IgD-negative memory B cell (primary cell): ENCODE results near the gene CA6. TPM values are rescaled to one million over a fixed set of nuclear protein-coding genes. Genes with fewer than 3 reads are reported as not detected.
"Not testable (repeated sequence)": the region's sequence is repeated elsewhere in the genome, so short reads cannot be mapped to it uniquely, and the experiment has no call there.

Experiments
- H3K27ac Mint-ChIP-seq, 3 donors: one replicate each; pipeline ENCODE4 v1.8.0; 2020 to 2022; ENCODE audit warnings: mild to moderate bottlenecking in 3 of 3, mixed read lengths in 3 of 3, moderate library complexity in 1 of 3
- H3K27me3 Mint-ChIP-seq: one replicate; pipeline ENCODE4 v1.8.0; 2021; ENCODE audit warnings: mixed read lengths
- H3K36me3 Mint-ChIP-seq: one replicate; pipeline ENCODE4 v1.8.0; 2020; ENCODE audit warnings: mild to moderate bottlenecking, mixed read lengths
- H3K4me1 Mint-ChIP-seq, 3 donors: one replicate each; pipeline ENCODE4 v1.8.0; 2020 to 2022; ENCODE audit warnings: mixed read lengths in 3 of 3, mild to moderate bottlenecking in 1 of 3
- H3K4me3 Mint-ChIP-seq, 4 donors: one replicate each; pipeline ENCODE4 v1.8.0; 2020 to 2022; ENCODE audit warnings: mild to moderate bottlenecking in 4 of 4, mixed read lengths in 4 of 4, moderate library complexity in 3 of 4
- H3K9me3 Mint-ChIP-seq, 3 donors: one replicate each; pipeline ENCODE4 v1.8.0; 2020 to 2021; ENCODE audit warnings: mixed read lengths in 3 of 3, mild to moderate bottlenecking in 1 of 3
- polyA plus RNA-seq: library from polyadenylated mRNA; unstranded; fragments of 300-500 nt; fragmentation: Illumina TruSeq; gene quantifications from one replicate; pipeline ENCODE4 v1.2.3, GENCODE V29; 2021

The CA6 gene
- polyA plus RNA-seq, 1 donor from 2014 or later, result not detected

DNA sequence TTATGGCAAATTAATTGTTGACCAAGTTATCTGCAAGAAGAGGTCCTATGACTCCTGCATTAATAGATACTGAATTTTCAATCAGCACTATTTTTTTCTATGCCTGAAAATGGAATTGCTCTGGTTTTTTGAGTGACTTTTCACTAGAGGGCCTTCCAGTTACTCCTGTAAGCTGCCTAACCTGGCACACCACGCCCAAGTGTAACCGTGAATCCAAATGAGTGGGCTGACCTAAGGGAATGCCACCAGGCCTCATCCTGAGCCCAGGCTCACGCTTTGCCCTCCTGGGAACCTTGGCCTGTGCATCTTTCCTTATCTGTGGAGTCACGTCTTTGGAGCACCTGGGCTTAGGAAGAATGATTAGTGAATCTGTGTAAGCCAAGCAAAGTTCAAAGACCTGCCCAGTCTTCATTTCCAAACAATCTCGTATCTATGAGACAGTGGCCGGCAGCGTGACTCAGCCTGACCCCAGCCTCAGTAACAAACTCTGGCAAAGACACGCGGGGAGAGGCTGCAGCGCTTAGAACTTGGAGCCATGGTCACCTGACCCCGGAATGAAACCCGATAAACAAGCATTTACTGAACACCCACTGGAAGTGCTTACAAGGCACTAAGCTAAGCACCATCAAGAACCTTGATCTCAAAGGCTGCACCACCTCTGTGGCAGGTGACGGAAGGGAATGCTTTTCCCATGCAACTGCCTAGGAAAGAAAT lies 48.5 kb downstream of the CA6 start:
- not testable (repeated sequence) for H3K27me3 Mint-ChIP-seq, H3K27ac Mint-ChIP-seq, H3K9me3 Mint-ChIP-seq, H3K36me3 Mint-ChIP-seq, H3K4me3 Mint-ChIP-seq, H3K4me1 Mint-ChIP-seq

DNA sequence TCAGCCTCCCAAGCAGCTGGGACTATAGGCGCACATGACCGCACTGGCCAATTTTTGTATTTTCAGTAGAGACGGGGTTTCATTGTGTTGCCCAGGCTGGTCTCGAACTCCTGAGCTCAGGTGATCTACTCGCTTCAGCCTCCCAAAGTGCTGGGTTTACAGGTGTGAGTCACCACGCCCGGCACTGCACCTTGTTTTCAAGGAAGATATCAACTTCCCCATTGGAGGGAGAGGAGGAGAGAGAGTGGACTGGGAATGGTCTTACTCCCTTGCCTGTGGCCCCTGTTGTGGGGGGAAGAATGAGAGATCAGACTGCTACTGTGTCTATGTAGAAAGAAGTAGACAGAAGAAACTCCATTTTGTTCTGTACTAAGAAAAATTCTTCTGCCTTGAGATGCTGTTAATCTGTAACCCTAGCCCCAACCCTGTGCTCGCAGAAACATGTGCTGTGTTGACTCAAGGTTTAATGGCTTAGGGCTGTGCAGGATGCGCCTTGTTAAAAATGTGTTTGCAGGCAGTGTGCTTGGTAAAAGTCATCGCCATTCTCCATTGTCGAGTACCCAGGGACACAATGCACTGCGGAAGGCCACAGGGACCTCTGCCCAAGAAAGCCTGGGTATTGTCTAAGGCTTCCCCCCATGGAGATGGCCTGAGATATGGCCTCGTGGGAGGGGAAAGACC lies 56.0 kb downstream of the CA6 start:
- H3K4me1 Mint-ChIP-seq, H3K4me3 Mint-ChIP-seq, H3K9me3 Mint-ChIP-seq, H3K36me3 Mint-ChIP-seq, H3K27me3 Mint-ChIP-seq, H3K27ac Mint-ChIP-seq: not testable (repeated sequence)

DNA sequence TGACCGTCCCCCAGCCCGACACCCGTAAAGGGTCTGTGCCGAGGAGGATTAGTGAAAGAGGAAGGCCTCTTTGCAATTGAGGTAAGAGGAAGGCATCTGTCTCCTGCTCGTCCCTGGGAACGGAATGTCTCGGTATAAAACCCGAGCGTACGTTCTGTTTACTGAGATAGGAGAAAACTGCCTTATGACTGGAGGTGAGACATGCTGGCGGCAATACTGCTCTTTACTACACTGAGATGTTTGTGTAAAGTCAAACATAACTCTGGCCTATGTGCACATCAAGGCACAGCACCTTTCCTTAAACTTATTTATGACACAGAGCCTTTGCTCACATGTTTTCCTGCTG lies 56.5 kb downstream of the CA6 start:
- not testable (repeated sequence) for H3K4me1 Mint-ChIP-seq, H3K9me3 Mint-ChIP-seq, H3K27ac Mint-ChIP-seq, H3K4me3 Mint-ChIP-seq, H3K36me3 Mint-ChIP-seq
- H3K27me3 Mint-ChIP-seq, result peaks cover 10% of the 10 kb centered on the region

DNA sequence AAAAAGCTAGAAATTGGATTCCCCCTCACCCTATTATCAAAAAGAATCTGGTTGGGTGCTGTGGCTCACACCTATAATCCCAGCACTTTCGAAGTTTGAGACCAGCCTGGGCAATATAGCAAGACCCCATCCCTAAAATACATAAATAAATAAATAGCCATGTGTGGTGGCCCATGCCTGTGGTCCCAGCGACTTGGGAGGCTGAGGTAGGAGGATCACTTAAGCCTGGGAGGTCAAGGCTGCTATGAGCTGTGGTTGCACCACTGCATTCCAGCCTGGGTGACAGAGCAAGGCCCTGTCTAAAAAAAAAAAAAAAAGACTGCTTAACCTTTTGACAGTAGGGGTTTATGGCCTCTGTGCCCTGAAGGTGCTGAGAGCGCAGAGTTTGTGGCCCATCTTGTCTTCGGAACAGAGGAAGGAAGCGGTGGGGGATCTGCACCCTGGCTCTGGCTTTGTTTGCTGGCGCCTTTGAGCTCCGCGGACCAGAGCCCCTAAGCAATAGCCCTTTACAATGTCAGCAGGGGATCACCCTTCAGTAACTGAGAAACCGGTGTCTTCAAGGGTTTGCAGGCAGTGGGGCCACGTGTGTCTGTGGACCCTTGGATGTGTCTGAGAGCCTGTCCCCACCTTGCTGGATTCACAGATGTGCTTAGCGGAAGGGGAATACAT lies 58.5 kb downstream of the CA6 start:
- Mint-ChIP-seq H3K4me1 (peaks cover 14 to 19% (median 17%) of the 10 kb centered on the region in 3 donors), H3K9me3 (no peaks in the 10 kb centered on the region), H3K27me3 (peaks cover 19% of the 10 kb centered on the region), H3K27ac (no peak overlapping the region), H3K4me3 (no peak overlapping the region), H3K36me3 (peaks cover 2% of the 10 kb centered on the region)

DNA sequence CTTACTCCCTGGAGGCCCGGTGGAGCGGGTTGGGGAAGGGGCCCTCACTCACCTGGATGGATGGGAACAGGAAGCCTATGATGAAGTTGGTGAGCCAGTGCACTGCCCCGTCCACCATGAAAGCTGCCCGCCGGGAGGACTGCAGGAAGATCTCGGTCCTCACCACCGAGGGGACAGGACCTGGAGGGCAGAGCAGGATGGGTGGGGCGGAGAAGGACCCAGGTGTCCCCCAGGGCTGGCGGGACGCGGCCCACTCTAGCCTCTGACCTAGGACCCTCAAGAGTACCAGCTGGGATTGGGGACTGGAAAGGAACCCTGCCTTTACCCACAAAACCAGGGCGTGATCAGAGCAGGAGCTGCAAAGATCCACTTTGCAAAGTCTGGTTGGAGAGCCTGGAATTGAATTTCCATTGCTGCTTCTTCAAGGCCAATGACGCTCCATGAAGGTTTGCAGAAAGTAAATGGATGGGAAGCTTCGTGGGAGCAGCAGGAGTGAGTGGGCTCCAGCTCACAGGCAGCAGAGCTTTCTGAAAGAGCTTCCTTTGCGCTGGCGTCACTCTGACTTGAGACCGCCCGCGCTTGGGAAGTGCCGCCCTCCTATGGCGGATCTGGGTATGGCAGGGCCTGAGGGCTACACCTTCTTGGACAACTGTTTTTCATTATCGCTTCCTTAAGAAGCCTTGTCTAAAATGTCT lies 59.2 kb downstream of the CA6 start:
- Mint-ChIP-seq H3K36me3 (peaks cover 2% of the 10 kb centered on the region), H3K27ac (no peak overlapping the region), H3K4me3 (peak overlapping the region in 2 of 4 donors; percentile 12 to 74), H3K27me3 (peaks cover 19% of the 10 kb centered on the region), H3K9me3 (no peaks in the 10 kb centered on the region), H3K4me1 (peaks cover 19 to 26% (median 22%) of the 10 kb centered on the region in 3 donors)

DNA sequence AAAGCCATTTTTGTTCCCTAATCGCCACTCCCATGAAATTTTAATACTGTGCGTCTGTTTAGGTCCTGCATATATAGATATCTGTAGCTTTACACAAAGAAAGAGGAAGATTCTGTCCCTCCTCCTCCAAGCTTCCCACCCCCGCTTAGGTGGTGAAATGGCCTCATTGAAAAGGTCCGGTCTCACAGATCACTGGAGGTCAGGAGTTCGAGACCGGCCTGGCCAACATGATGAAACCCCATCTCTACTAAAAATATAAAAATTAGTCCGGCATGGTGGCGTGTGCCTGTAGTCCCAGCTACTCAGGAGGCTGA lies 59.7 kb downstream of the CA6 start:
- H3K4me3 Mint-ChIP-seq, result peak overlapping the region in 1 of 4 donors; percentile 74
- H3K36me3 Mint-ChIP-seq, result peaks cover 2% of the 10 kb centered on the region
- no peak overlapping the region for H3K27ac Mint-ChIP-seq

DNA sequence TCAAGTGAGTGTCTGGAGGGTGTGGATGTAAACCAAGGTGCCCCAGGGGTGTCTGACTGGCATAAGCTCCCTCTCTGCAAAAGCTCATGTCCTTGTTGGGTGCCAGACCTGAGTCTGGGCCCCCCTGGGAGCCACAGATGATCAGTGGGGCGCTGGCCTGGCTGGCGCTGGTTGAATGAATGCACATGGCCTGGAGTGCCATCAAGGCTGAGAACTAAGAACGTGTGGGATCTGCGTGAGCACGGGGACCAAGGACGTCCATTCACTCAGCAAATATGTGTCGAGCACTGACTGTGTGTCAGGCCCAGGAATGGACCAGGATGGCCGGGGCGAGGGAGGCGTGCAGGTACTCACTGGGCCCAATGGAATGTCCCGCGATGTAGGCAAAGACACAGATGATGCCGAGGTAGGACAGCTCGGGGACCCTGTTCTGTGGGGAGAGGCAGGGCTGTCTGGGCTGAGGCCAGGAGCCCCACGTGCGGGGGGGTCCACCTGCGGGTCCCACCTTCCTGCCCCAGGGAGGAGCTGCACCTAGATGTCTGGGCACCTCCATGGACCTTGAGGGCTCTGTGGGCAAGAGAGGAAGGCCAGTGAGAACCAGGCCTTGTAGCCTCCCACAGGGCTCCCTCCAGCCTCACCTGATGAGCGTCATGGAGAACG lies 61.4 kb downstream of the CA6 start:
- no peaks in the 10 kb centered on the region for H3K9me3 Mint-ChIP-seq
- H3K4me3 Mint-ChIP-seq, result peak overlapping the region in 1 of 4 donors; percentile 74
- peaks cover 2% of the 10 kb centered on the region for H3K36me3 Mint-ChIP-seq
- no peak overlapping the region for H3K27ac Mint-ChIP-seq
- peaks cover 29 to 36% (median 33%) of the 10 kb centered on the region in 3 donors for H3K4me1 Mint-ChIP-seq
- H3K27me3 Mint-ChIP-seq, result peaks cover 26% of the 10 kb centered on the region

More for the DNA sequence above, 59.7 kb downstream of the CA6 start:
- peaks cover 21 to 26% (median 24%) of the 10 kb centered on the region in 3 donors for H3K4me1 Mint-ChIP-seq
- H3K9me3 Mint-ChIP-seq, result no peaks in the 10 kb centered on the region
- peaks cover 19% of the 10 kb centered on the region for H3K27me3 Mint-ChIP-seq

DNA sequence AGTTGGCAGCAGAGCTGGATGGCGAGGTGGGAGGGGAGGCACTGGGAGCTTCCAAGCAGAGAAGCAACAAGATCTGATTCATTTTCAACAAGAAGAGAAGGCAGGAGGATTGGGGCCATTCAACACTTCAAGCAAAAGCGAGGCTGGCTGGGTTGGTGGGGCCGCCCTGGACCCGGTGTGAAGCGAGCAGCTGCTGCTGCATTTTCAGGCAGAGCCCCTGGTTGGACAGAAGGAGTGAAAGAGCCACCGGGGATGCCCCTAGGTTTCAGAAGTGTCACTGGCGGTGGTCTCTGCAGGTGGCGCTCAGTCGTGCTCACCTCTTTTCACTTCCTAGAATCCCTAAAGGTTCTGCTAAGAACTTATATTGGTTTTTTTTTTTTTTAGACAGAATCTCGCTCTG lies 62.6 kb downstream of the CA6 start:
- Mint-ChIP-seq H3K27me3 (peaks cover 27% of the 10 kb centered on the region), H3K4me1 (peaks cover 29 to 36% (median 34%) of the 10 kb centered on the region in 3 donors), H3K9me3 (no peaks in the 10 kb centered on the region), H3K27ac (peak overlapping the region; percentile 20 to 93 (median 83)), H3K4me3 (peak overlapping the region in 3 of 4 donors; percentile 13 to 87 (median 74)), H3K36me3 (peaks cover 2% of the 10 kb centered on the region)

DNA sequence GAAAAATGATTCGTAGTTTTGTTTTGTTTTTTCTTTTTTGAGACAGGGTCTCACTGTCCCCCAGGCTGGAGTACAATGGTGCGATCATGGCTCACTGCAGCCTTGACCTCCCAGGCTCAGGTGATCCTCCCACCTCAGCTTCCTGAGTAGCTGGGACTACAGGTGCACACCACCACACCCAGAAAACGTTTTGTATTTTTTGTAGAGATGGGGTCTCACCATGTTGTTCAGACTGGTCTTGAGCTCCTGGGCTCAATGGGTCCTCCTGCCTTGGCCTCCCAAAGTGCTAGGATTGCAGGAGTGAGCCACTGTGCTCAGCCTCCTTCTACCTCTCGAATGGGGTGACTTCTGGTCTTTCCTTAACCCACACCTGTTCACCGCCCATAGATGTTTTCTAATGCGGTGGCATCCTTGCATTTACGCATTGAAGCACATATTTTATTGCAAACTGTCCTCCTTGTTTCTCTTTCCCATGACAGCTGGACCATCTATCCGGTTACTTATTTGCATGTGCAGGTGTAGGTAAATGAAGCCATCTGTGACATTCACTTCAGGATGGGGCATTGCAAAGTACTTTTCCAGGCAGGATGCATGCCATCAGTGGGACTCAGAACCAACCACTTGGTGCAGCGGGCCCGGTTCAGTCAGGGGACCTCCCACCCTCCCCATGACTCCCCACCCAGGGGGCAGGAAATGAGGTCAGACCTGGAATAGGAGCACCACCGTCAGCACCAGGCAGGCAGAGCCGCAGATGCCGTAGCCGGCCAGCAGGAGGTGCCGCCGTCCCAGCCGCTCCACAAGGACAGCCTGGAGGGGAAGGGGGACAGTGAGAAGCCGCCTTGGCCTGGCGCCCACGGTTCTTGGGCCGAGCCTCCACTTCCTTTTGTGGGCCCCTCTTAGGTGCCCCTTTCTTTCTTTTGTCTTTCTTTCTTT lies 64.0 kb downstream of the CA6 start:
- Mint-ChIP-seq H3K36me3 (peaks cover 2% of the 10 kb centered on the region), H3K27me3 (peaks cover 27% of the 10 kb centered on the region), H3K4me1 (peaks cover 29 to 37% (median 36%) of the 10 kb centered on the region in 3 donors), H3K4me3 (peak overlapping the region in 2 of 4 donors; percentile 23 to 51), H3K27ac (no peak overlapping the region), H3K9me3 (no peaks in the 10 kb centered on the region)

DNA sequence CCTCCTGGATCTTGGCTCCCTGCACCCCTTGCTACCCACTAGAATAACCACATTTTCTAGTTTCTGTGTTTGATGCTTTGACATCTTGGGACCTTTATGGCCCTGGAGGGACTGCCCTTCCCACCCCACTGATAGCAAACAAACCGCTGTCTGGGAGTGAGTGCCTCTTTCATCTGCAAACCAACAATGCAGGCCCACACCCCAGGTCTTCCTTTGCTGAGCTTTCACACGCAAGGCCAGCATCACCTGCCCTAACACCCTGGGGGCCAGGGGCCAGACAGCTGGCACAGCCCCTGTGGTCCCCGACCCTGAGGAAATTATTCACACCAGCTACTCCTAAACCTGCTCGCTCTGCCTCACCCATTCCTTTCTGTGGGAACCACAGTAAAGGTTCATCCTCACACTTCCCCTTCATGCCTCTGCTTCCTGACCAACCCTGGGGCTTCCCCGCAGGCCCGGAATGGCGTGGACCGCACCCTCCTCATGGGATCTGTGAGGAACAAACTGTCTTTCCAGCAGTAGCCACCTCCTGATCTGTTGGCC lies 65.2 kb downstream of the CA6 start:
- H3K4me3 Mint-ChIP-seq, result peak overlapping the region in 1 of 4 donors; percentile 74
- H3K4me1 Mint-ChIP-seq, result peaks cover 28 to 41% (median 38%) of the 10 kb centered on the region in 3 donors
- H3K36me3 Mint-ChIP-seq, result peaks cover 2% of the 10 kb centered on the region
- no peaks in the 10 kb centered on the region for H3K9me3 Mint-ChIP-seq
- H3K27me3 Mint-ChIP-seq, result peaks cover 25% of the 10 kb centered on the region
- peak overlapping the region in 1 of 3 donors; percentile 47 for H3K27ac Mint-ChIP-seq

DNA sequence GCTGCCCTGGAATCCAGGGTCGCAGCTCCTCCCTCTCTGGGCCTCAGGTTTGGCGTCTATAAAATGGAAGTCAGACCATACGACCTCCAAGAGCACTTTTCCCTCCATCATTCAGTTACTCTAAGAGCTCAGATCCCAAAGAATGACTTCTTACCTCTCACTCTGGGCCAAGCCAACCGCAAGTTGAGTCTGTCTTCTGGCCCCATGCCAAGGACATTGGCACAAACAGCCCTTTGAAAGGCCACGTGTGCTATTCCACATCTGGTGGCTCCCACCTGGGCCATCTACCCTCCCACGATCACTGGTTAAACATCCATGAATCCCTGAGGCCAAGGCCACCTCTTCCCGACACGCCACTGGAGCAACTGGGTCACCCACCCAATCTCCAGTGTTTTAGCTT lies 68.2 kb downstream of the CA6 start:
- Mint-ChIP-seq H3K4me1 (peaks cover 23 to 34% (median 30%) of the 10 kb centered on the region in 3 donors), H3K27me3 (peaks cover 11% of the 10 kb centered on the region), H3K27ac (no peak overlapping the region), H3K4me3 (no peak overlapping the region), H3K9me3 (no peaks in the 10 kb centered on the region), H3K36me3 (no peaks in the 10 kb centered on the region)

DNA sequence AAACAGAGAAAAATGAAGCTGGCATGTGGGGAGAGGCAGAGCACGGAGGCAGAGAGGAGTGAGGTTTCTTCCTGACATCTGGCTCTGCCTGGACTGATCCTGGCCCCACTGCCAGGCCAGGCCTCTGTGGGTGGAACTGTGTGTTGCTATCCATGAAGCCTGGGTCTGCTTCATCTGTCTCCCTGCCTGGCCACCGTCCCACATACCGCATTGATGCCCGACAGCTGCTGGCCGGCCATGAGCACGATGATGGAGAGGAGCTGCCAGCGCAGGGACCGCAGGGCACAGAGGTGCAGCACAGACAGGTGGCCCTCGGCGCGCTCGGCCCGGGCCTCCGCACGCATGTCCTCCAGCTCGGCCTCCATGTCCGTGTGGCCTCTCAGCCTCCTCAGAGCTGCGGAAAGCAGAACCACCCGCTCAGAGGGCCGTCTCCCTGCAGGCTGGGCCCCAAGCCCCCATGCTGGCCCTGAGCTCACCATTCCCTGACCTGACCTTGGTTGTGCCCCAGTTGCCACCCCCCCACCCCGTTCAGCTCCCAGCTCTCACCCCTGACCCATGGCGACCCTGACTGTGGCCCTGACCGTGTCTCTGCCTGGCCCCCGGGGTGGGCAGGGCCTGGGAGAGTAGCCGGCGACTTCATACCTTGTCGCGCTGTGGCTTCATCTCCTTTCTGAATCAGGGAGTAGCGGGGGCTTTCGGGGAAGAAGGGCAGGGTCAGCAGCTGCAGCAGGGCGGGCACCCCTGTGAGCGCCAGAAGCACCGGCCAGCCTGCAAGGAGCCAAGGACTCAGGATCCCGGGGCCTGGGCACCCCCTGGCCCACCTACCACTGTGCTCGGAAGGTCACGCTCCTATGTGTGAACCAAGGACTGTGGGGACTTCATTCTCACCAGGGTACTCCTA lies 69.1 kb downstream of the CA6 start:
- H3K27me3 Mint-ChIP-seq, result peaks cover 11% of the 10 kb centered on the region
- no peak overlapping the region for H3K27ac Mint-ChIP-seq

DNA sequence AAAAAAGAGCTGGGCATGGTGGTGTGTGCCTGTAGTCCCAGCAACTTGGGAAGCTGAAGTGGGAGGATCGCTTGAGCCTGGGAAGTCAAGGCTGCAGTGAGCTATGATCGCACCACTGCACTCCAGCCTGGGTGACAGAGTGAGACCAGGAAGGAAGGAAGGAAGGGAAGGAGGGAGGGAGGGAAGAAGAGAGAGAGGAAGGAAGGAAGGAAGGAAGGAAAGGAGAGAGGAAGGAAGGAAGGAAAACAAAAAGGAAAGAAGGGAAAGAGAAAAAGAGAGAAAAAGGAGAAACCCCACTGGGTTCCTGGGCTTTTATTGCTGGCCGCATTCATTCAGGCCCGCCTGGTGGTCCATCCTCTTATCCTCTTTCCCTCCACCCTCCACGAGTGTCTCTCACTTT lies 70.8 kb downstream of the CA6 start:
- peaks cover 6% of the 10 kb centered on the region for H3K27me3 Mint-ChIP-seq
- H3K27ac Mint-ChIP-seq, result no peak overlapping the region
- H3K36me3 Mint-ChIP-seq, result no peaks in the 10 kb centered on the region
- peaks cover 5 to 19% (median 15%) of the 10 kb centered on the region in 3 donors for H3K4me1 Mint-ChIP-seq
- H3K4me3 Mint-ChIP-seq, result no peak overlapping the region
- no peaks in the 10 kb centered on the region for H3K9me3 Mint-ChIP-seq

More for the DNA sequence above, 69.1 kb downstream of the CA6 start:
- Mint-ChIP-seq H3K9me3 (no peaks in the 10 kb centered on the region), H3K4me1 (peaks cover 15 to 27% (median 21%) of the 10 kb centered on the region in 3 donors), H3K36me3 (no peaks in the 10 kb centered on the region), H3K4me3 (peak overlapping the region in 1 of 4 donors; percentile 33)
